Thymus (tissue), 11 donors: ENCODE results near the gene UBQLN3. TPM values are rescaled to one million over a fixed set of nuclear protein-coding genes. Genes with fewer than 3 reads are reported as not detected.

Source experiments
- DNase-seq, 9 donors: peaks; one replicate each; pipeline ENCODE4 v3.0.0-alpha.2; 2013; ENCODE audit warnings: low spot score in 9 of 9, low read depth in 6 of 9, missing footprints in 1 of 9
- H3K27ac ChIP-seq, 2 donors: one replicate each; pipeline ENCODE4 v1.5.1; 2013; ENCODE audit warnings: control low read depth in 1 of 2, low read depth in 1 of 2, low read length in 1 of 2, mild to moderate bottlenecking in 1 of 2, moderate library complexity in 1 of 2
- H3K27me3 ChIP-seq, 2 donors: one replicate each; pipeline ENCODE4 v1.5.1; 2013; ENCODE audit warnings: low read length in 1 of 2; ENCODE audit not compliant: control insufficient read depth in 2 of 2, insufficient read depth in 1 of 2
- H3K36me3 ChIP-seq, 2 donors: one replicate each; pipeline ENCODE4 v1.5.1; 2013; ENCODE audit warnings: low read length in 1 of 2, mild to moderate bottlenecking in 1 of 2, moderate library complexity in 1 of 2; ENCODE audit not compliant: control insufficient read depth in 2 of 2, insufficient read depth in 2 of 2
- H3K4me1 ChIP-seq, 2 donors: one replicate each; pipeline ENCODE4 v1.5.1; 2013; ENCODE audit warnings: low read length in 2 of 2; ENCODE audit not compliant: control insufficient read depth in 2 of 2, insufficient read depth in 2 of 2
- H3K4me3 ChIP-seq, 2 donors: one replicate each; pipeline ENCODE4 v1.5.1; 2013; ENCODE audit warnings: low read length in 2 of 2, control low read depth in 1 of 2, mild to moderate bottlenecking in 1 of 2
- H3K9me3 ChIP-seq, 2 donors: one replicate each; pipeline ENCODE4 v1.5.1; 2013; ENCODE audit warnings: low read length in 1 of 2, mild to moderate bottlenecking in 1 of 2; ENCODE audit not compliant: control insufficient read depth in 2 of 2, insufficient read depth in 1 of 2
- WGBS: extraction: QIAGEN DNeasy Blood & Tissue Kit; methylation state at CpG from one replicate; pipeline ENCODE4 v1.1.7; 2013; 5-methylcytosine and 5-hydroxymethylcytosine counted together
- polyA plus RNA-seq: library from polyadenylated mRNA; stranded (reverse); fragments of 200-250 nt; gene quantifications from one replicate; pipeline ENCODE4 v1.2.3, GENCODE V29; 2013
- total RNA-seq: library from RNA; stranded (reverse); fragments of 120-200 nt; gene quantifications from one replicate; pipeline ENCODE4 v1.2.4, GENCODE V29; 2013
- donor health status: healthy.

The UBQLN3 gene
- total and polyA plus RNA-seq, 2 donors, result under 0.01 to 0.07 TPM

GRCh38 chr11:5536482-5536881 is 26.7 kb upstream of the UBQLN3 start:
- DNase-seq, result no peak
- H3K4me1 ChIP-seq, result no peaks in the 10 kb centered on the region
- H3K27ac ChIP-seq, result no peak overlapping the region
- no peaks in the 10 kb centered on the region for H3K36me3 ChIP-seq
- H3K4me3 ChIP-seq, result no peak overlapping the region
- H3K27me3 ChIP-seq, result no peaks in the 10 kb centered on the region
- H3K9me3 ChIP-seq, result no peaks in the 10 kb centered on the region

DNA sequence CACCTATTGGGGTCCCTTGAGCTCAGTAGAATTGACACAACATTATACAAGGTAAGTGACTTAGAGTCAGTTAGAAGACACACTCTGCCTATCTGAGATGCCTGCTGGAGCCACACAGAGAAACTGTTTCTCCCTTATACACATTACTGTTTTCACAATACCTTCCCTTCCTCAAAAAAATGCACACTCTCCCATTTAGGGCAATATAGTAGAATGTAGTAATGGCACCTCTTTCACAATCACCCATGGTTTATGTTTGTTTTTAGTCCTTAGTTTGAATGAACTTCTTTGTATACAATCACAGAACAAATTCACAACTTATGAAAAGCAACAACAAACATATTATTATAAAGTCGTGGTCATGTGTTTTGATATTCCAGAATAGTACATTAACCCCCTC is 24.3 kb upstream of the UBQLN3 start:
- no peak for DNase-seq
- Histone ChIP-seq H3K9me3 (no peaks in the 10 kb centered on the region), H3K27ac (no peak overlapping the region), H3K27me3 (no peaks in the 10 kb centered on the region), H3K36me3 (no peaks in the 10 kb centered on the region), H3K4me3 (no peak overlapping the region), H3K4me1 (no peaks in the 10 kb centered on the region)
- WGBS, result 91% methylated on average over 1 of the region's 1 CpG

GRCh38 chr11:5531053-5531831 is 21.5 kb upstream of the UBQLN3 start:
- Histone ChIP-seq H3K36me3 (no peaks in the 10 kb centered on the region), H3K27me3 (no peaks in the 10 kb centered on the region), H3K4me1 (no peaks in the 10 kb centered on the region), H3K9me3 (no peaks in the 10 kb centered on the region), H3K4me3 (no peak overlapping the region), H3K27ac (no peak overlapping the region)
- 97% methylated on average over 2 of the region's 2 CpGs for WGBS
- DNase-seq, result no peak

DNA sequence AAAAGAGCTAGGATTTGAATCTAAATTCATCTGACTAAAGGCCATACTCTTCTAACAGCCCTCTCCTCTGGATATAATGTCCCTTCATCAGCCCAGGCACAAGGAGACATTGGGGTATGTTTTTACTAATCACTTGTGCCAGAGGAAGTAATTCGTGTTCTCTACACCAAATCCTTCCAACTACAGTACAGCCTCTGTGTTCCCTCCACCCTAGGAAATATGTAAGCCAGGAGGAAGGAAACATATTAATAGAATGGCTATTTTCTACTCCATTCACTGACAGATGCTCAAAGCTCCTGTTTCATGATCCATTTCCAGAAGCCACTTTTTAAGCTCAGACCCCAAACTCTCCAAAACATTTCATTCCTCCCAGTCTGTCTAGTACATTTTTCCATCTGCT is 18.7 kb upstream of the UBQLN3 start:
- WGBS, result 26% methylated on average over 1 of the region's 1 CpG
- H3K36me3 ChIP-seq, result no peaks in the 10 kb centered on the region

DNA sequence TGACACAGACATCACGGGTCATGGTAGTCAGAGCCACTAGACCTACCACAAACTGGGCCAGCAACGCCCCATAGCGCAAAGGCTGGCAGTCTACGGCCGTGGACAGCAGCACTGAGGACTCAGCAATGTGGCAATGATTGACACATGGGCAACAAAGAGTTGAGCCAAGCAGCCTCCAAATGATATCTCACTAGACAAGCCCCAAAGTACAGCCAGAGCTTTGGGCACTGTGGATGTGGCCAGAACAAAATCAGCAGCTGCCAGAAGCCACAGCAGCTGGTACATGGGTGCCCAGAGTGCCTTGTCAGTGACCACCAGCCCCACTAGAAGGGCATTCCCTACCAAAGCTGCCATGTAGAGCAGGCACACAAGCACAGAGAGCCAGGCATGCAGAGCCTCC is 18.0 kb upstream of the UBQLN3 start:
- Histone ChIP-seq H3K4me1 (no peaks in the 10 kb centered on the region), H3K36me3 (no peaks in the 10 kb centered on the region), H3K4me3 (no peak overlapping the region), H3K27me3 (no peaks in the 10 kb centered on the region), H3K9me3 (no peaks in the 10 kb centered on the region), H3K27ac (no peak overlapping the region)
- DNase-seq, result no peak
- 98% methylated on average over 5 of the region's 5 CpGs for WGBS

More for the DNA sequence above, 18.7 kb upstream of the UBQLN3 start:
- H3K9me3 ChIP-seq, result no peaks in the 10 kb centered on the region
- no peak overlapping the region for H3K27ac ChIP-seq
- DNase-seq, result no peak
- H3K4me3 ChIP-seq, result no peak overlapping the region
- no peaks in the 10 kb centered on the region for H3K27me3 ChIP-seq
- H3K4me1 ChIP-seq, result no peaks in the 10 kb centered on the region

- H3K9me3 ChIP-seq, result no peaks in the 10 kb centered on the region
- WGBS, result 91% methylated on average over 3 of the region's 3 CpGs
- H3K27ac ChIP-seq, result no peak overlapping the region
Measured at GRCh38 chr11:5524756-5525155, 15.0 kb upstream of the UBQLN3 start.

GRCh38 chr11:5522308-5522707 is 12.6 kb upstream of the UBQLN3 start:
- Histone ChIP-seq H3K27ac (no peak overlapping the region), H3K27me3 (no peaks in the 10 kb centered on the region), H3K4me1 (no peaks in the 10 kb centered on the region), H3K4me3 (no peak overlapping the region), H3K36me3 (no peaks in the 10 kb centered on the region), H3K9me3 (no peaks in the 10 kb centered on the region)
- WGBS, result 95% methylated on average over 2 of the region's 2 CpGs
- DNase-seq, result no peak

More at GRCh38 chr11:5524756-5525155, 15.0 kb upstream of the UBQLN3 start:
- H3K4me3 ChIP-seq, result no peak overlapping the region
- no peak for DNase-seq
- no peaks in the 10 kb centered on the region for H3K27me3 ChIP-seq
- no peaks in the 10 kb centered on the region for H3K4me1 ChIP-seq
- no peaks in the 10 kb centered on the region for H3K36me3 ChIP-seq

DNA sequence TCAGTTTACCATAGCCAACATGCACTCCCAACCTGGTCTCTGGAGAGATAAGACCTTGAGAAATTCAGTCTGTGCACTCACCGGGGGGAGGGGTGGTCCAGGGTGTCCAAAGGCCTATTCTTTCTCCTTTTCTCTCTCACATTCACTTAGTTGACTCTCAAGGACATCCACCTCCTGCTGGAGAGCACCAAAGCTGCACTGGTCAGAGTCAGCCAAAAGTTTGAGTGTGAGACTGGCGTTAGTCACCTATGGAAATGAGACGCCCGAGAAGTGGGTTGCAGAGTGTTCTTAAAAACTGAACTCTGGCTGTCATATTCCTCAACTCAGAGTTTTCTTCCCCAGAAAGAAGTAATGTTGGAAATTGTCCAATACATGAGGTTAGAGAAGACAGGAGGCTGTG is 11.8 kb upstream of the UBQLN3 start:
- no peak overlapping the region for H3K4me3 ChIP-seq
- WGBS, result 98% methylated on average over 4 of the region's 4 CpGs
- DNase-seq, result no peak

GRCh38 chr11:5516599-5516998 is 6.8 kb upstream of the UBQLN3 start, which contains the start of gene UBQLNL:
Gene UBQLNL (minus strand): TSS chr11:5516699. CDS start chr11:5516441, 258 bp downstream.
- Histone ChIP-seq H3K27me3 (no peaks in the 10 kb centered on the region), H3K9me3 (no peaks in the 10 kb centered on the region), H3K4me3 (no peak within 1 kb of the TSS), H3K4me1 (no peaks in the 10 kb centered on the region), H3K36me3 (no peaks in the 10 kb centered on the region), H3K27ac (no peak within 1 kb of the TSS)
- WGBS, result 96% methylated on average over 2 of the region's 2 CpGs
- DNase-seq, result no peak

More for the DNA sequence above, 11.8 kb upstream of the UBQLN3 start:
- Histone ChIP-seq H3K4me1 (no peaks in the 10 kb centered on the region), H3K27me3 (no peaks in the 10 kb centered on the region), H3K27ac (no peak overlapping the region), H3K36me3 (no peaks in the 10 kb centered on the region), H3K9me3 (no peaks in the 10 kb centered on the region)
